Kasumi-1 (cell line): ENCODE data around the gene NPDC1.

ENCODE experiments used
- DNase-seq, 2 experiments: peaks; one replicate each; lab custom pipeline; 2025; lab: John Stamatoyannopoulos, UW

NPDC1 gene, protein sequence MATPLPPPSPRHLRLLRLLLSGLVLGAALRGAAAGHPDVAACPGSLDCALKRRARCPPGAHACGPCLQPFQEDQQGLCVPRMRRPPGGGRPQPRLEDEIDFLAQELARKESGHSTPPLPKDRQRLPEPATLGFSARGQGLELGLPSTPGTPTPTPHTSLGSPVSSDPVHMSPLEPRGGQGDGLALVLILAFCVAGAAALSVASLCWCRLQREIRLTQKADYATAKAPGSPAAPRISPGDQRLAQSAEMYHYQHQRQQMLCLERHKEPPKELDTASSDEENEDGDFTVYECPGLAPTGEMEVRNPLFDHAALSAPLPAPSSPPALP

DNA sequence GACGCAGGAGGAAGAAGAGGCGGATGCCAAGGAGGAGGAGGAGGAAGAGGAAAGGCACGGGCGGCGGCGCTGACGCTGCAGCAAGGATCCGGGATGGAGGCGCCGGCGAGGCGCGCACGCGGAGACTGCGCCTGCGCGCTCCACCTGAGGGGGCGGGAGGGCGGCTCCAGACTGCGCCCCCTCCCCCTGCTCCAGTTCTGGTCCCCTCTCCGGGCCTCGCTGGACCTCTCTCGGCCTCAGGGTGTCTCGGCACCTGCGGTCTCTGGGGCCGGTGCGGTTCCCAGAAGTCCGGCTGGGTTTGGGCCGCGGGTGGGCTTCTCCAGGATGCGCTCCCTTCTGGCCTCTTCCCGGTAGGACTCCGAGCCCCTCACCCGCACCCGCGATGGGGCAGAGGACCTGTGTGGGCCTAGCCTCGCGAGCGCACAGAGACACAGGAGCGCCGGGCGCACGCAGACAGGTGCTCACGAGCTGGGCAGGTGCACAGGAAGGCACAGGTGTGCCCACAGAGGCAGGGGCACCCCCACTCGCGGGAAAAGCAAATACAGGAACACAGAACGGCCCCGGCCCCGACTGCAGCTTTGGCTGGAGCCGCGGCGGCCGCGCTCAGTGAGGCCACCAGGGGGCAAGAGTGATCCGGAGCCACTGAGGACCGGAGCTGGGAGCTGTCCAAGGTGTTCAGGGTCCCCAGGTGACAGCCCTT is at the start of gene NPDC1:
NPDC1 (minus strand) TSS at position 90 of the 700 bp plus-strand sequence. CDS start 188 bp downstream, outside the sequence.
- peak; percentile 60 to 71 for DNase-seq

DNA sequence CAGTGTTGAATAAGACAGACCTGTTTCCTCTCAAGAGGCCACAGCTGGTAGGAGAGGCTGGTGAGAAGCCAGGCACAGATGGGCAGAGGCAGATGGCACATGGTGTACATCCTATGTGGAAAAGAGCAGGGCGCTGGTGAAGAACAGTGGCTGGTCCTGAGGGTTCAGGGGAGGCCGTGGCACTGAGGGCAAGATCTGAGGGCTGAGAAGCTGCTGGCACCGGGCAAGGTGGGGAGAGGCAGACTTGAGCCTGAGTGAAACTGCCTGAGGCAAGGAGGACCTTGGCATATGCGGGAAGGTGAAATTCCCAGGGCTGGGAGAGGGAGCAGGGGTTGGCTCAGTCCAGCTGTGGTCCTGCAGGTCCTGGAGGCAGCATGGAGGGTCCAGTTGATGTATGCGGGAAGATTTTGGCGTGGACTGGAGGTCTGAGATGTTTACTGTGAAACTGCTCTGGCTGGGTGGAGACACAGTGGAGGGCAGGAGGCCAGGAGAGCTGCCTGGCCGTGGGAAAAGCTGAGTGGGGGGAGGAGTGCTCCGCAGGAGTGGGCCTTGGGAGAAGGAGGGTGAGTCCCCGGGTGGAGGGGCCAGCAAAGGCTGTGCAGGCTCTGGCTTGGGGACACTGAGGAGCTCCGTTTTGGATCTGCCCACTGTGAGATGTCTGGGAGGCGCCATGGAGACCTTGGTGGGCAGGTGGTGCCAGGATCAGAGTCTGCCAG is 43.4 kb upstream of the NPDC1 start:
- no peak for DNase-seq

DNA sequence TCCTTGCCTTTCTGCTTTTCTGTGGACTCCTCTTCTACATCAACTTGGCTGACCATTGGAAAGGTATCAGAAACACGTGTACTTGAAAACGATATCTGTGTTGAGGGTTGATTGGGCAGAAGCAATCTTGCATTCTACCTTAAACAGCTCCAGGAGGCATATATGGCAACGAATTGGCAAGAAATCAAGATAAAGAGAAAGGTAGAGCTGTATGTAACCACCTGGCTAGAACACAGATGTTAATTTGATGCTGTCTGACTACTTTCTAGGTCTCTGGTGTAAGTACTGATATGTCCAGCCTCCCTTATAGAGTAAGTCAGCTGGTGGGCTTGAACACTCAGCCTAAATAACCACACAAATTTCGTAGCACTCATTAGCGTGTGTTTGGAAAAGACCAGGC is 42.1 kb upstream of the NPDC1 start:
- DNase-seq, result no peak

DNA sequence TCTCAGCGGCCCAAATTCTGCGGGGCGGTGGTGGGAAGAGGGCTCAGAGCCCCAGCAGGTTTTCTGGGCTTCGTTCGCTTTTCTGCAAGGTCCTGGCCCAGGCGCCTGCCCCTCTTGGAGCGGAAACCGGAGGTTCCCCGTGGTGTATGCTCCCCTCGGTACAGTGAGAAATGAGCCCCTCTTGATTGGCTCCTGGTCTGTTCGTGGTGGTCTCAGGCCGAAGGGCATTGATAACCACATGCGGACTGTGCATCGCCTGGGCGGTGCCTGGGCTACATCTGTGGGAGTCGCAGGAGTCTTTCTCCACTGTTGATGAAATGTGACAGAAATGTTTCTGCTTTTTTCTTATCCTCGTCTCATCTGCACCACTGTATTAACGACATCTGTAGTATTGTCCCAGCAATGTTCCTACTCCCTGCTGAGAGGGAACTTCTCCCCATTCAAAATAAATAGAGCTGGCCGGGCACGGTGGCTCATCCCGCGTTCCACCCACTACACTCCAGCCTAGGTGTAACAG is 41.5 kb upstream of the NPDC1 start:
- DNase-seq, result peak; percentile 11 to 23

DNA sequence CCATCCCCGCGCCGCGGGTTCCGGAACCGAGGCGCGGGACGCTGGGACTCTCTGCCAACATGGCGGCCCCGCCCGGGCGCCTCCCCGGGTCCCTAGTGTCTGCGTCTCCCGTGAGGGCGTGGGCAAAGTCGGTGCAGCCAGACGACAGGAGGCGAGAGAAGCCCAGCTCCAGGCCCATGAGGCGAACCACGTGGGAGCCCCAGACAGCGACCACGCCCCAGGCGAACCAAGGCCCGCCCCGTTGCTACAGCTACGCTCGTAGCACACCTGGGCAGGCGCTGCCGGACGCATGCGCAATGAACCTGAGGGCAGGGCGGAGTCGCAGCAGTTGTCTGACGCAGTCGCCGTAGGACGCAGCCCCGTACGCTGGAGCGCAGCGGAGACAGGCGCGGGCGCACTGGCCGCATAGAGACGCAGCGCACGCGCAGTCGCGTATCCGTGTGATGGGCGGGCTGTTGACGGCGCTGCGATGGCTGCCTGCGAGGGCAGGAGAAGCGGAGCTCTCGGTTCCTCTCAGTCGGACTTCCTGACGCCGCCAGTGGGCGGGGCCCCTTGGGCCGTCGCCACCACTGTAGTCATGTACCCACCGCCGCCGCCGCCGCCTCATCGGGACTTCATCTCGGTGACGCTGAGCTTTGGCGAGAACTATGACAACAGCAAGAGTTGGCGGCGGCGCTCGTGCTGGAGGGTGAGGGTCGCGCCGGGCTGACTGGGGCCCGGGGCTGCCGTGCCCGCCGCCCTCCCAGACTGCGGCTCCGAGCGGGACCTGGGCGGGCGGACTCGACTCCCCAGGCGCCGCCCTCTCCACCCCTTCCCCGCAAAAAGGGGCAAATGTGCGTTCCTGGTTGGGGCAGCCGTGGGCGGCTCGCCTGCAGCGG is 40.8 kb upstream of the NPDC1 start, which contains the start of gene MAN1B1:
MAN1B1 (plus strand) TSS at position 455 of the 878 bp plus-strand sequence; CDS start at position 470, 15 bp downstream.
- peak; percentile 96 for DNase-seq

DNA sequence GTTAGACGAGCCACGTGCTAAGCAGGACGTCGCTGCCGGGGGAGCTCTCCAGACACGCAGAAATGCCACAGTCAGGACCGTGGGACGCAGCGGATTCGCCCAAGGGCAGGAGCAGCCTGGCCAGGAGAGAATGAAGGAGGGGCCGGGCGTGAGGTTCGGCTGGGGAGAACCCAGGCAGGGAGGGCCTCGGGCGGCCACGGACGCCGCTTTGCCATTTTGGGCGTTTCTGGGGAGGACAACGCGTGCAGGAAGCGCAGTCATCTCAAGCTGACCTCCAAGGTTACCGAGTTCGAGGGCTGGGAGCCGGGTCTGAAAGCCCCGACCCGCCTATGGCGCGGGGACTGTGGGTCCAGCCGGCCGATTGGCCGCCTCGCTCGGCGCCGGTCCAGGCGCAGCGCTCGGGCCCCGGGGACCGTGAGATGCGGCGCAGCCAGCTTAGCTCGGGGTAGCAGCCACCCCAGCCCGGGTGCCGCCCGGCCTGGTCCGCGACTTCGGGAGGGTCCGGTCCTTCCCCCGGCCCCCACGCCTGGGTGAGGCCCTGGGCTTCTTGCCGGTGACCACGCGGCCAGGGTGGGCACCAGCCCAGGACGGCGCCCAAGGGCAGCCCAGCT is 40.0 kb upstream of the NPDC1 start:
- DNase-seq, result no peak

DNA sequence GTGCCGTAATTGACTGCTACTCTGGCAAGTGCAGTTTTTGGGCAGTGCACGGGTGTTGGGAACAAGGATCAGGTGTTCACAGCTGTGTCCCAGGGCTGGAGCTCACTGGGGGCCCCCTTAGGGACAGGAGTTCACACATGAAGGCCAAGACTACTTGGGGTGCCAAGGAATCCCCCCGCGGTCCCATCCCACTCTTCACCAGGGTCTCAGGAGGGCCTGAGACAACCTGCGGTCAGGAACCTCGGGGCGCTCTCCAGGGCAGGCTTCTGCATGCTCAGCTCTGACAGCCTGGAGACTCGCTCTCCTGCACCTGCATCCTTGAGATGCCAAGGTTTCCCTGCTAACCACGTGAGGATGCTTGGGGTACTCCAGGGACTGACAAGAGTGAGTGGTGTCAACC is 38.5 kb upstream of the NPDC1 start:
- DNase-seq, result no peak

DNA sequence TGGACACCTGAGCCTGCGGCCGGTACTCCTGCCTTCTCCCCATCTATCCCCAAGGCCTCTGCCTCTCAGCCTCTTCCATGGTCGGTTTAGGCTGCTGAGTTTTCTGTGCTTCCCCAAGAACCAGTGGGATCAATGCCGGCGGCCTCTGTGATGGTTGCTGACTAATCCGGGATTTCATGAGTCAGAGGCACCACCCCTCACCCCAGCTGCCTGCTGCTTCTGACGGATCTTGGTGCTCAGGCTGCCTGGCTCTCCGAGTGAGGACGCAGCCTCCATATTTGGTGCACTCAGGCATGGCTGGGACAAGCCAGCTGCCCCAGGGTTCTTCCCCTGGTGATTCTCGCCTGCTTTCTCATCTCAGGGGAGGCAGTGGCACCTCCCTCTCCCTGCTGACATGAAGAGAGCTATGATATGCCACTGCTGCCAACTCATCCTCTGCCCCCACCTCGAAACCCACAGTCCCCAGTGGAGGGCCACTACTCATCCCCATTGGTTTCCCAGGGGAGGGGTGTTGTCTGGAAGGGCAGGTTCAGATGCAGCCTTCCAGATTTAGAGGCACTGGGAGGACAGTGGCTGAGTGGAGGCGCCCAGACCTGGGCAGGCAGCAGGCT is 37.5 kb upstream of the NPDC1 start:
- no peak for DNase-seq

DNA sequence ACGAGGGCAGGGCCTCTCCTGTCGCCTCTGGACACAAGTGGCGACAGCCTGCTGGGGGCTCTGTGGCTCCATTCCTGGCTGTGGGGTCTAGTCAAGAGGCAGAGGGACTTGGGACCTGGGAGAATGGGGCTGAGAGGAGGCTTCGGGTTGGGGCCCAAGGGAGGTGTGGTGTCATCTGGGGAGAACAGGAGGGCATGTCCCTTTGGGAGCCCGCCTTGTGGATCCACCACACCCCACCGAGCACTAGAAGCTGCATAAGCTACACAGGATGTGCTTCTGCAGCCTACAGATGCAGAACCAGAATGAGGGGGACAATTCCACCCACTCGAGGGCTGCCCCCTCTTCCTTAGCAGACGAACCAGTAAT is 36.9 kb upstream of the NPDC1 start:
- no peak for DNase-seq

DNA sequence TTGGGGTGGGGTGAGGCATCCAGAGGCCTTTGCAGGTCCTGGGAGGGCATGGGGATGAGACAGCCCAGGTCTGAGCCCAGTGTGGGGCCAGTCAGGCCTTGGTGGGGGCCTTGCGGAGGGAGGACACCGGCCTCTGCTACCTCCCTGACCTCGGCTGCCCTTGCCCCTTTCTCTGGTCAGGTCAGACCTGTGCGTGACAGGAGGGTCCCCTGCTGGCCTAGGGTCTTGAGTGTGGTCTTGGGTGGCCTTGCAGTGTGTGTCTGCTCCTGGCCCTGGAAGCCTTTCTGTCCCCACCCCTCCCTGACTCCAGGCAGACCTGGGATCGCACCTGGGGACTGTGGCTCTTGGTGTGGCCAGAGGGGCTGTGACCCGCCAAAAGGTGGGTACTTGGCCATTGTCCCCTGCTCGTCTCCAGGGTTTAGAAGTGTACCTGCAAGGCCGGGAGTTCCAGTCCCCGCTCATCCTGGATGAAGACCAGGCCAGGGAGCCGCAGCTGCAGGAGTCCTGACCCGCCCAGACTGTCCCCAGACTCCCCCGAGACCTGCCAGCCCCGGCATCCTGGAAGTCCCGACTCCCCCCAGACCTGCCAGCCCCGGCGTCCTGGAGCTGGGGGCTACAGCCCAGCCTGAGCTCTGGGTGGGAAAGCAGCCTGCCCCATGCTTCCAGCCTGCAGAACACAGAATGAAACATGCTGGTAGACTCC is 36.4 kb upstream of the NPDC1 start:
- no peak for DNase-seq

DNA sequence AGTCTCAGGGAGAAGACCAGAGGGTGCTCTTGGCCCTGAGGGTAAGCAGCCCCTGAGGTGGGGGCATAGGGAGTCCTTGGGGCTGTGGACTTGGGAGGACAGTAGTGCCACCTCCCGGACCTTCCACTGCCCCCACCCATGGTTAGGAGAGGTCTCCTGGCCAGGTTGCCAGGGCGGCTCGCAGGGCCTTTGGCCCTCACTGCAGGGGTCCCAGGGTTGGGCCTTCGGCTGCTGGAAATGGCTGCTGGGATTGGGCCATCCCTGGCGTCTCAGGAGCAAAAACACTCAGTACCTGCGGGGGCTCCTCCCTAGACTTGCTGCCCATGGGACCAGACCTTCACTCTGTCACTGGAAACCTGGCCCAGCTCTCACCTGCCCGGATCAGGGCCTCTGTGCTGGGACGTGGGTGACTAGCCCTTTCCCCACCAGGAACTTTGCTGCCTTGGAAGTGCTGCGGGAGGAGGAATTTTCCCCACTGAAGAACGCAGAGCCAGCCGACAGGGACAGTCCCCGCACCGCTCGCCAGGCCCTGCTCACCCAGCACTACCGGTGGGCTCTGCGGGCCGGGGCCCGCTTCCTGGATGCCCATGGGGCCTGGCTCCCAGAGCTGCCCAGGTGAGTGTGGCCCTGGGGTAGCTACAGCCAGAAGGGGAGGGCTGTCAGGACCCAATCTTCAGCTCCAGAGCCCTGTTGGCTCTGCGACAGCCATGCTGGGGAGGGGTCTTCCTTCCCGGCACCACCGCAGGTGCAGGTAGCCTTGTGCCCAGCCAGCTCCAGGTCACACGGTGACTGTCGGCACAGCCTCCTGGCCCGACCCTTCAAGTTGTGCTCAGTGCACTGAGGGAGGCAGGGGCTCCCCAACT is 34.5 kb upstream of the NPDC1 start:
- DNase-seq, result no peak

DNA sequence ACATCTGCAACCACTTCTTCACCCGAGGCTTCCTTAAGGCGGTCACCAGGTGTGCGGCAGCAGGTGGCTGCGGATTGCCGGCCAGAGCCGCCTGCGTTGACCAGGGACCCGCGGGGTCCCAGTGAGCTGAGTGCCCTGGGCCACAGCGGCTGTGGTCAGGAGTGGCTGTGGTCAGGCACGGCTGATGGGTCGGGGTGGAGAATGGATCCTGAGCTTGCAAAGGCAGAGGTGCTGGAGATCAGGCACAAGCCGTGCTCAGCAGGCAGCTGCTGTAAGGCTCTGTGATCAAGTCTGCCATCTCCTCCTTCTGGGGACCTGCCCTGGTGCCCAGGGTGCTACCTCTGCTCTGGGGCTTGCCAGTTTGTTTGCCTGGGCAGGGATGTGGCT is 33.4 kb upstream of the NPDC1 start:
- DNase-seq, result no peak

DNA sequence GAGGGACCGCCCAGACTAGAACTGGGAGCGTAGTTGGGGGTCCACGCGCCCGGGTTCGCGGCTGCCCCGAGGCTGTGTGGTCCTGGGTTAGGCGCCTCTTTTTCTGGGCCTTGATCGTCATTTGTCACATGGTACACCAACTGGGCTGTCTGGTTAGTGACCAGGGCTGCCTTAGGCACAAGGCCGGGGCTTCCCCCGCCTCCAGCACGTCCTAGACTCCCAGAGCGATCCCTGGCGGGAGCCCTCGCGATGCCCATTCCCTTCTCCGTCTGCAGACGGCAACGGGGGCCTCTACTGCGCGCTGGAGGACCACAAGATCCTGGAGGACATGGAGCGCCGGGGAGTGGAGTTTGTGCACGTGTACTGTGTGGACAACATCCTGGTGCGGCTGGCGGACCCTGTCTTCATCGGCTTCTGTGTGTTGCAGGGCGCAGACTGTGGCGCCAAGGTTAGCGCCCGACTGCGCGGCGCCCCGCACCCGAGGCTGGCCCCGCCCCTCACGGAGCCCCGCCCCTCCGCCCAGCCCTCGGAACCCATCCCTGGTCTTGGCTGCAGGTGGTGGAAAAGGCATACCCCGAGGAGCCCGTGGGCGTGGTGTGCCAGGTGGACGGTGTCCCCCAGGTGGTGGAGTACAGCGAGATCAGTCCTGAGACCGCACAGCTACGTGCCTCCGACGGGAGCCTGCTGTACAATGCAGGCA is 32.9 kb upstream of the NPDC1 start:
- no peak for DNase-seq

DNA sequence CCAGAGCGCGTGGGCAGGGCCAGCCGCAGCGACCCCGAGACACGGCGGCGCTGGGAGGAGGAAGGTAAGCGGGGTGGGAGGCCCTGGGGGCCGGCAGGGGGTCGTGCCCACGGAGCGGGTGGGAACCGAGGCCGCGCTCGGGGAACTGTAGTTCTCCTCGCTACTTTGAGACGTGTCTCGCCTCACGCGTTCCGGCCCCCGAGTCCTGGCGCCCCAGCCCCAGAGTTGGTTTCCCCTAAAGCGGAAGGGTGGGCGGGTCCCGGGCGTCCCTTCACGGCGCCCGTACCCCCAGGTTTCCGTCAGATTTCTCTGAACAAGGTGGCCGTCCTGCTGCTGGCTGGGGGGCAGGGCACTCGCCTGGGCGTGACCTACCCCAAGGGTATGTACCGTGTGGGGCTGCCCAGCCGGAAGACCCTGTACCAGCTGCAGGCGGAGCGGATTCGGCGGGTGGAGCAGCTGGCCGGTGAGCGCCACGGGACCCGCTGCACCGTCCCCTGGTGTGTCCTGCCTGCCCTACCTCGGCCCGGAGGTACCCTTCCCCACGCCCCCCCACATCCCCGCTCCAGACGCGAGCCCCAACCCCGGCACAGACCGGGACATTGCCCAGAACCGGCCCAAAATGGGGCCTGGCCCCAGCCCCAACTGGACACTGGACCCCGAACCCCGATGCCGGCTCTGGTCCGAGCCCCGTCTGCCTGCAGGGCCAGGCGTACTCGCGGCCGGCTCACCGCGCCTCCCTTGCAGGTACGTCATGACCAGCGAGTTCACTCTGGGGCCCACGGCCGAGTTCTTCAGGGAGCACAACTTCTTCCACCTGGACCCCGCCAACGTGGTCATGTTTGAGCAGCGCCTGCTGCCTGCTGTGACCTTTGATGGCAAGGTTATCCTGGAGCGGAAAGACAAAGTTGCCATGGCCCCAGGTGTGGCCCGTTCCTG is 32.0 kb upstream of the NPDC1 start:
- no peak for DNase-seq

DNA sequence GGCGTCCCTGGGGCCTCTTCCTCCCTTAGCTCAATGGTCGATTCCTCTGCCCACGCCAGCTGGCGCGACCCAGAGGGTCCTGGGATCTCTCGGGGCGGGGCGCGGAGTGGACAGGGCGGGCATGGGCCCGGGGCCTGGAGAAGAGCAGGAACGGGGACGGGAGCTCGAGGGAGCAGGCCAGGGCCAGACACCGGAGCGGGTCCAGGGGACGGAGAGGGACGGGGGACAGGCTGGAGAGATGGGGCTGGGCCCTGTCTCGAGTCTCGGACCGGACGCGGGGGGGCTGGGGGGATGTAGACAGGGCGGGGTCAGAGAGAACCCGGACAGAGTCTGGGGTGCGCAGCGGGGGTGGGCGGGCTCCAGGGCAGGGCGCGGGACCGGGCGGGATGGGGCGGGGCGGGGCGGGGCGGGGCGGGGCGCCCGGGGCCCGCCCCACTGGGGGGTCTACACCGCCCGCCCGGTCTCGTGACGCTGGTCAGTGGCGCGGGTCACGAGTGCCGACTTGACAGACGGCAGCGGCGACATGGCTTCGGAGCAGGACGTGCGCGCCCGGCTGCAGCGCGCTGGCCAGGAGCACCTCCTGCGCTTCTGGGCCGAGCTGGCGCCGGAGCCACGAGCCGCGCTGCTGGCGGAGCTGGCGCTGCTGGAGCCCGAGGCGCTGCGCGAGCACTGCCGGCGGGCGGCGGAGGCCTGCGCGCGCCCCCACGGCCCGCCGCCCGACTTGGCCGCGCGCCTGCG is 31.2 kb upstream of the NPDC1 start, which contains the start of gene UAP1L1:
UAP1L1 (plus strand) TSS at position 508 of the 738 bp plus-strand sequence; CDS start at position 524, 16 bp downstream.
- DNase-seq, result peak; percentile 8 to 9

DNA sequence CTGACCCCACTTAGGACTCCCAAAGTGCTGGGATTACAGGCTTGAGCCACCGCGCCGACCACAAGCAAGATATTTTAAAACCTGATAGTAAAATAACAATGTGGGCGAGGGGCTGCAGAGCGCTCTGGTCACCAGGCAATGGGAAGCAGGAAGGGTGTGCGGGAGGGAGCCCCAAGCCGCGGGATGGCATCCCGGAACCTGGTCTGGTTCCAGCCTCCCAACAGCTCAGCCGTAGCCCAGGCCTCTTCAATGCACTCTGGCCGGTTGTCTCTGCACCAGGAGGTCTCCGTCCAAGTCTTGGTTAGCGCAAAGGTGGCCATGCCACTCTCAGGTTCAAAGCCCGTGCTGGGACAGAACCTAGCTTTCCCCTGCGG is 30.6 kb upstream of the NPDC1 start:
- no peak for DNase-seq
